NCI-H1048 (cell line): Measurements from ENCODE around the gene AMN.
"Not testable (repeated sequence)": the region's sequence is repeated elsewhere in the genome, so short reads cannot be mapped to it uniquely, and the experiment has no call there.

Source experiments
- DNase-seq: peaks from one replicate; lab custom pipeline; 2025; lab: John Stamatoyannopoulos, UW

AMN gene

GRCh38 chr14:102911991-102912761 lies 10.3 kb upstream of the AMN start:
- no peak for DNase-seq

GRCh38 chr14:102913341-102914211 lies 8.9 kb upstream of the AMN start:
- no peak for DNase-seq

GRCh38 chr14:102914474-102915291 lies 7.8 kb upstream of the AMN start:
- DNase-seq, result no peak

- no peak for DNase-seq
Observed at GRCh38 chr14:102915292-102916110, 7.0 kb upstream of the AMN start.

- no peak for DNase-seq
Observed at GRCh38 chr14:102916347-102917055, 6.0 kb upstream of the AMN start.

- no peak for DNase-seq
Observed at GRCh38 chr14:102917056-102917385, 5.4 kb upstream of the AMN start.

- no peak for DNase-seq
Observed at GRCh38 chr14:102917469-102918211, 4.8 kb upstream of the AMN start.

- no peak for DNase-seq
Observed at GRCh38 chr14:102918438-102918837, 4.0 kb upstream of the AMN start.

- no peak for DNase-seq
Observed at GRCh38 chr14:102920273-102920997, 2.0 kb upstream of the AMN start.

- no peak for DNase-seq
Observed at GRCh38 chr14:102920998-102921304, 1.5 kb upstream of the AMN start.

- no peak for DNase-seq
Observed at GRCh38 chr14:102923201-102923924, 900 bp downstream of the AMN start.

GRCh38 chr14:102923925-102924486 lies 1.5 kb downstream of the AMN start:
- DNase-seq, result no peak

- DNase-seq, result no peak
Observed at GRCh38 chr14:102924632-102925588, 2.4 kb downstream of the AMN start.

GRCh38 chr14:102925646-102926045 lies 3.2 kb downstream of the AMN start:
- DNase-seq, result no peak

- DNase-seq, result no peak
Observed at GRCh38 chr14:102926104-102926503, 3.6 kb downstream of the AMN start.

- DNase-seq, result not testable (repeated sequence)
Observed at GRCh38 chr14:102926840-102927239, 4.4 kb downstream of the AMN start.

- no peak for DNase-seq
Observed at GRCh38 chr14:102927346-102927877, 4.9 kb downstream of the AMN start.
